GM12801 (cell line): ENCODE measurements around the gene HOXB1.

ENCODE experiments used
- CTCF ChIP-seq: IDR thresholded peaks from one replicate; pipeline ENCODE4 v1.5.1; 2011; ENCODE audit warnings: control low read depth; ENCODE audit not compliant: insufficient read length; ENCODE audit errors: extremely low read depth

HOXB1 gene

GRCh38 chr17:48515925-48516900, 14.6 kb downstream of the HOXB1 start:
- no peak for TF ChIP-seq CTCF

GRCh38 chr17:48514477-48514876, 16.3 kb downstream of the HOXB1 start:
- TF ChIP-seq CTCF: no peak

- no peak for TF ChIP-seq CTCF
These were observed 16.9 kb downstream of the HOXB1 start for GRCh38 chr17:48513666-48514455.

GRCh38 chr17:48513097-48513496, 17.7 kb downstream of the HOXB1 start:
- no peak for TF ChIP-seq CTCF

- TF ChIP-seq CTCF: no peak
These were observed 19.8 kb downstream of the HOXB1 start for GRCh38 chr17:48510761-48511604.

- TF ChIP-seq CTCF: no peak
These were observed 20.4 kb downstream of the HOXB1 start for GRCh38 chr17:48510381-48510760.
